ENCODE data around the gene IFT172.
"Not testable (repeated sequence)": the region's sequence is repeated elsewhere in the genome, so short reads cannot be mapped to it uniquely, and the experiment has no call there.

Gene IFT172, protein sequence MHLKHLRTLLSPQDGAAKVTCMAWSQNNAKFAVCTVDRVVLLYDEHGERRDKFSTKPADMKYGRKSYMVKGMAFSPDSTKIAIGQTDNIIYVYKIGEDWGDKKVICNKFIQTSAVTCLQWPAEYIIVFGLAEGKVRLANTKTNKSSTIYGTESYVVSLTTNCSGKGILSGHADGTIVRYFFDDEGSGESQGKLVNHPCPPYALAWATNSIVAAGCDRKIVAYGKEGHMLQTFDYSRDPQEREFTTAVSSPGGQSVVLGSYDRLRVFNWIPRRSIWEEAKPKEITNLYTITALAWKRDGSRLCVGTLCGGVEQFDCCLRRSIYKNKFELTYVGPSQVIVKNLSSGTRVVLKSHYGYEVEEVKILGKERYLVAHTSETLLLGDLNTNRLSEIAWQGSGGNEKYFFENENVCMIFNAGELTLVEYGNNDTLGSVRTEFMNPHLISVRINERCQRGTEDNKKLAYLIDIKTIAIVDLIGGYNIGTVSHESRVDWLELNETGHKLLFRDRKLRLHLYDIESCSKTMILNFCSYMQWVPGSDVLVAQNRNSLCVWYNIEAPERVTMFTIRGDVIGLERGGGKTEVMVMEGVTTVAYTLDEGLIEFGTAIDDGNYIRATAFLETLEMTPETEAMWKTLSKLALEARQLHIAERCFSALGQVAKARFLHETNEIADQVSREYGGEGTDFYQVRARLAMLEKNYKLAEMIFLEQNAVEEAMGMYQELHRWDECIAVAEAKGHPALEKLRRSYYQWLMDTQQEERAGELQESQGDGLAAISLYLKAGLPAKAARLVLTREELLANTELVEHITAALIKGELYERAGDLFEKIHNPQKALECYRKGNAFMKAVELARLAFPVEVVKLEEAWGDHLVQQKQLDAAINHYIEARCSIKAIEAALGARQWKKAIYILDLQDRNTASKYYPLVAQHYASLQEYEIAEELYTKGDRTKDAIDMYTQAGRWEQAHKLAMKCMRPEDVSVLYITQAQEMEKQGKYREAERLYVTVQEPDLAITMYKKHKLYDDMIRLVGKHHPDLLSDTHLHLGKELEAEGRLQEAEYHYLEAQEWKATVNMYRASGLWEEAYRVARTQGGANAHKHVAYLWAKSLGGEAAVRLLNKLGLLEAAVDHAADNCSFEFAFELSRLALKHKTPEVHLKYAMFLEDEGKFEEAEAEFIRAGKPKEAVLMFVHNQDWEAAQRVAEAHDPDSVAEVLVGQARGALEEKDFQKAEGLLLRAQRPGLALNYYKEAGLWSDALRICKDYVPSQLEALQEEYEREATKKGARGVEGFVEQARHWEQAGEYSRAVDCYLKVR (N-terminal part only)
- 11.5 to 18.1 reads per million in 2 experiments for total RNA-seq

DNA sequence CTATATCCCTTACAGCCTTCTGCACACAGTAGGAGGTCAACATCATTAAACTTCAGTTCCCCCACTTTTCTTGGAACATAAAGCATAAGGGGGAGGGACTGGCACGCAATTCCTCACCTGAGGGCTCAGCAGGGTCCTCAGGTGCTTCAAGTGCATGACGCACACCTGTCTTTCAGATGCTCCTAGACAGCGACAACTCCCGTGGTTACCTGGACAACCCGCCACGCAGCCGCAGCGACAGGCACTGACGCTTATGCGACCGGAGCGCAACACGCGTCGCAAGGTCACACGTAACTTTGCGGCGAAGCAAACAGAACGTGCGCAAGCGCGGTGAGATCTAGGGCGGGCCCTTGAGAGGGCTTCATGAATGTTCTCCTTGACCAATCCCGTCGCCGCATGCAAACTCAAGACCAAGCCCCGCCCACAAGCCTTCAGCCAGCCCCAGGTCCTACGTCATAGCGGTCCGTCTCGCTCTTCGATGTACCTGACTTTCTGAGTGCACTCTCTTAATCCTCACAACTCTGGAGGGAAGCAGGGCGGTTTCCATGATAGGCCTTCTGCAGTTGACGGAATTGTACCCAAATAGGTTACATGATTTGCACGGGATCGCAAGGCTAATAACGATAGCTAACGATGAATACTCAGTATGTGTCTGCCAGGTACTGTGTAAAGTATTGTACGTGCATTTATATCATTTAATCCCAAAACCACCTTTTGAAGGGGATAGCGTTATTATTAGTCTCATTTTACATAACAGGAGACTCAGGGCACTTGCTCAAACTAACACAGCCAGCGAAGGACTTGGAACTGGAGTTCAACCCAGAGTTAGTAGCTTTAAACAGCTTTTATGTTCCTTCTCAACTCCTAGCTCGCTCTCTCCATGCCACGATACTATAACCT lies at the start of gene IFT172:
Gene IFT172, minus strand, starts transcription at position 246 of the 900 bp plus-strand sequence. Its CDS starts 90 bp downstream, at position 156.
- peak; percentile 99 for DNase-seq (ENCODE audit: low read depth)

DNA sequence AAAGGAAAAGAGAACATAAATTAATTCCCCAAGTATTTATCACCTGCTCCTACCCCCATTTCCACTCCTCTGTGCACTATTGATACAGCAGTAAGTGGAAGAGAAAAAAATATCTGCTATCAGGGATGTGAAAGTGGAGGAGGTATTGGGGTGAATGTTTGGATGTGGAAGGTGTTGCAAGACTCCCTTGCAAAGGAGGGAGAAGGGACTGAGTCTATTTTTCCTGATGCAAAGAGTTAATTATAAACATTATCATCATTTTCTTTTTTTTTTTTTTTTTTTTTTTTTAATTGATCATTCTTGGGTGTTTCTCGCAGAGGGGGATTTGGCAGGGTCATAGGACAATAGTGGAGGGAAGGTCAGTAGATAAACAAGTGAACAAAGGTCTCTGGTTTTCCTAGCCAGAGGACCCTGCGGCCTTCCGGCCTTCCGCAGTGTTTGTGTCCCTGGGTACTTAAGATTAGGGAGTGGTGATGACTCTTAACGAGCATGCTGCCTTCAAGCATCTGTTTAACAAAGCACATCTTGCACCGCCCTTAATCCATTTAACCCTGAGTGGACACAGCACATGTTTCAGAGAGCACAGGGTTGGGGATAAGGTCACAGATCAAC lies 49.4 kb upstream of the IFT172 start:
- DNase-seq (ENCODE audit: low read depth) = not testable (repeated sequence)

DNA sequence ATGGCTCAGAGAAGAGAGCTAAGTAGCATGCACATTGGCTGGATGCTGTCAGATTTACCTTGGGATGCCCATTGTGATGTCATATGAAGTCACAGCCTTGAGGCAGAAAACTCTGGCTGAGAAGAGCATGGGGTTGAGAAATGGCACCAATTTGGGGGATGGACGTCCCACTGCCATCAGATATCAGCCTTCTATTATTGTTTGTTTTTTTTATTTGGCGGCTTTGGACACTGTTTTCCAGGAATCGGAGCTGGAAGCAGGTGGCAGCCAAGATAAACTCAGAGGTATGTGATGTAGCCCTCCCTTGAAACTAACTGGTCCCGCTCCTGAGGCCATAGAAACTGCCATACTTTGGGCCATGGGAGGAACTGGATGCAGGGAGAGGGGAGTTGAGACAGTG lies 47.7 kb upstream of the IFT172 start:
- no peak for DNase-seq (ENCODE audit: low read depth)

DNA sequence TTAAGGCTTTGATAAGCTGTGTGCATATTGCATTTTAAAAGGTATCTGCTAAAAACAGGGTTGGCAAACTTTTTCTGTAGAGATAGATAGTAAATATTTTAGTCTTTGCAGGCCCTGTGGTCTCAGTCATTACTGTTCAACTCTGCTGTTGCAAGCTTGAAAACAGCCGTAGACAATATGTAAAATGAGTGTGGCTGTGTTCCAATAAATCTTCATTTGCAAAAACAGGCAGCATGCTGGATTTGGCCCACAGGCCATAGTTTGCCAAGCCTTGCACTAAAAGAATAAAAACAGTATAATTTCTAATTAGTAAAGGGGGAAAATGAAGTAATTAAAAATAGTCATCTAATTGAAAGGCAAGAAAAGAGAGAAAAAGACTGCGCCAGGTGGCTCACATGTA lies 42.4 kb upstream of the IFT172 start:
- no peak for DNase-seq (ENCODE audit: low read depth)

DNA sequence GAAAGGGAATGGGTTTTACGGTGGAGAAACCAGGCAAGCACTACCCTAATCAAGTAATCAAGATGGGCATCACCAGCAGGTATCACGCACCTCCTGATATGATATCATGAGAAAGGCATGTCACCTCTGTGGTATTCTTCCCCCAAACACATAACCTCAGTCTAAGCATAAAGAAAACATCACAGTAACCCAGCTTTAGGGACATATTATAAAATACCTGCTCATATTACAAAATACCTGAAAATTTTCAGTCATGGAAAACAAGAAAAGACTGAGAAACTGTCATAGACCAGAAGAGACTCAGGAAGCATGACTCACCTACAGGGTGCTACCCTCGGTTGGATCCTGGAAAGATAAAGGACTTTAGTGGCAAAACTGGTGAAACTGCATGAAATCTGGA lies 37.6 kb upstream of the IFT172 start:
- DNase-seq (ENCODE audit: low read depth) = no peak

DNA sequence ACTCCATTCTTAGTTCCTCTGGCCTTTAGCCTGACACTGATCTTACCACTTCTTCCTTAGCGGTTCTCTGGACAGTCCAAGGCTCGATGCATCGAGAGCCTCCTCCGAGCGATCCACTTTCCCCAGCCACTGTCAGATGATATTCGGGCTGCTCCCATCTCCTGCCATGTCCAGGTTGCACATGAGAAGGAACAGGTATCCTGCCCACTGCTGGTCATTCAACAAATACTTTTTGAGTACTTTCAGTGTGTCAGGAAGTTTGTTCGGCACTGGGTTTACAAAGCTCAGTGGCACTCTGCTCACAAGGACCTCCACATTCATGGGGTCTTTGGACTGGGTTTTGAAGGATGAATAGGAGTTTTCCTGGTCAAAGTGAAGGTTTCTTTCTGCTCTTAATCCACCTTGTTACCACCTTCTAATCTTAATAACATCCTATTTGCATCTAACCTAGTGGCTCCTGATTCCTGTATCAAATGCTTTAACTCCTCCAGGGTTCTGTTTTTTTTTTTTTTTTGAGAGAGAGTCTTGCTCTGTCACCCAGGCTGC lies 32.9 kb upstream of the IFT172 start:
- DNase-seq (ENCODE audit: low read depth) = no peak

DNA sequence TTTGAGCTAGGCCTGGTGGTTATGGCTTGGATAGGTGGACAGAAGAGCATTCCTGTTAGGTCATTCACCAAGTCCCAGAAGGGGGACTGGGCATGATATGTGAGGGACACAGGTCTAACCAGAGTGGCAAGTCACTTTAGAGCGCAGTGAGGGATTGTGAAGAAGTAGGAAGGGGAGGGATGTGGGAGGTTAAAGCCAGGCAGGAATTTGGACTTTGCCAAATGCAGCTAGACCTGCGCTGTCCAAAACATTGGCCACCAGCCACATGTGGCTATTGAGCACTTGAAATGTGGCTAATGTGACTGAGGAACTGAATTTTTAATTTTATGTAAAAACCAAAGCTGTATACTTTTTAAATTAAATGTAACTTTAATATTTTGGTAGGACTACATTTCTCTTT lies 30.8 kb upstream of the IFT172 start:
- no peak for DNase-seq (ENCODE audit: low read depth)

DNA sequence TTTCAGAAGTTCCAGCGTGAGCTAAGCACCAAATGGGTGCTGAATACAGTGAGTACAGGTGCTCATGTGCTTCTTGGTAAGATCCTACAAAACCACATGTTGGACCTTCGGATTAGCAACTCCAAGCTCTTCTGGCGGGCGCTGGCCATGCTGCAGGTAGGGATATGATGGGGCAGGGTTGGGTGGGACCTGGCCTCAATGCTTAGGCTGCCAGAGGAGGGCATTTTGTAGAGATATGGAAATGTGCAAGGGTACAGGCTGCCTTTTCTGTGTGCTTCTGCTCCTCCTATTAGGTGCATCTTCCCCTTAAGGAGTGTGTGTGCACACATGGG lies 29.2 kb upstream of the IFT172 start:
- DNase-seq (ENCODE audit: low read depth) = no peak

DNA sequence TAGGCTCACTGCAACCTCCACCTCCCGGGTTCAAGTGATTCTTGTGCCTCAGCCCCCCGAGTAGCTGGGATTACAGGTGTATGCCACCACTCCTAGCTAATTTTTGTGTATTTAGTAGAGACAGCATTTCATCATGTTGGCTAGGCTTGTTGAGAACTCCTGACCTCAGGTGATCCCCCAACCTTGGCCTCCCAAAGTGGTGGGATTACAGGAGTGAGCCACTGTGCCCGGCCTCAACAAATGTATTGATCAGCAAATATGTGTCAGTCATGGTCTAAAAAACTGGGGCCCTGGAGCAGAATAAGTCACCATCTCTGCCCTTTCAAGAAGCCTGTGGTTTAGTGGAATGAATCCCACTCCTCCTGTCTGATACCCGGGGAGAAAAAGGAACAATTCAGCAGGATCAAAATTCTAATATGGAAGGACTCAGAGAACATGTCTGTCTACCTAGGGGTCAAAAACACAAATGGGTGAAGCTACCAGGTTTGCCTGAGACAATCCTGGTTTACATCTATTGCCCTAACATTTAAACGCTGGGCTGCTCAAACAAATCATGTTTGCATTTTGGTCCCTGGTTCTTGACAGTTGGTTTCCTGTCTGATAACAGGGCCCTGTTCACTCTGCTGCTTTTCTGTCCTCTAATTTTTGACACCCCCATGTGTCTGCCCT lies 28.7 kb upstream of the IFT172 start:
- no peak for DNase-seq (ENCODE audit: low read depth)

DNA sequence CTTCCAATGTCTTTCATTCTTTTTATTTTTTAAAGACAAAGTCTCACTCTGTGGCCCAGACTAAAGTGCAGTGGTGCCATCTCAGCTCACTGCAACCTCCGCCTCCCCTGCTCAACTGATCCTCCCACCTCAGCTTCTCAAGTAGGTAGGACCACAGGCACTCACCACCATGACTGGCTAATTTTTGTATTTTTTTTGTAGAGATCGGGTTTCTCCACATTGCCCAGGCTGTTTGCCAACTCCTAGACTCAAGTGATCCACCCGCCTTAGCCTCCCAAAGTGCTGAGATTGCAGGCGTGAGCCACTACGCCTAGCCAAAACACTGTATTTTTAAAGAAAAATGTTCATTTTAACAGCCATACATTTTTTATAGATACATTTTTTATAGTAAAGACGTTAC lies 19.8 kb upstream of the IFT172 start:
- no peak for DNase-seq (ENCODE audit: low read depth)

DNA sequence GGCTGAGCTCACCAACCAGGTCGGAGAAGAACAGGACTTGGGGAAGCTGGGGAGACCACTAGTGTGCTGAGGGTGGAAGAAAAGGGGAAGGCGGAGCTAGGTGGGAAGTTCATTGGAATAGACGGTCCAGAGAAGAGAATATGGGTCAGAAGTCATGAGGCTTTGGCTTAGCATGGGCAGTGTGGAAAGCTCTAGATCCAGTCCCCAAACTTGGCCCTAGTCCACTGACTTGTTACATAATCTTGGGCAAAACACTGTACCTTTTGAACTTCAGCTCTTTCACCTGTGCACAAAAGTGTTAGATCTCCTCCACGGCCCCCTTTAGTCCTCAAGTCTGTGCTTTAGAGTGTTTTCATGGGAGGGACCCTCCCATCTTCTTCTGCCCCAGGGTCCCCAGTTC lies 17.8 kb upstream of the IFT172 start:
- DNase-seq (ENCODE audit: low read depth) = no peak

DNA sequence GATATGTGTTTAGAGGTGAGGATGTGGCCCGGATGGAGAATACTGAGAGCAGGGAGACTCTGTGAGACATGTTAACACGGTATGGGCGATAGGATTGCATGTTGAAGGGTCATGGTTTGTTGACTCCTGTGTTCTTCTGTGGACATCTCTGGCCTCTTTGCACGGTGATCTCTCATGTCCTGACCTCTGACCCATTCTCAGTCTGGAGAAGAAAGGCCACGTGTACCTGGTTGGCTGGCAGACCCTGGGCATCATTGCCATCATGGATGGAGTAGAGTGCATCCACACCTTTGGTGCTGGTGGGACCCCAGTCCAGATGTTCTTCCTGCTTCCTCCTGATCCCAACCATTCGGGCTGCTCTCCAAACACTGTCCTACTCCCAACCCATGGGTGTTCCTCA lies 17.0 kb upstream of the IFT172 start:
- DNase-seq (ENCODE audit: low read depth) = no peak

DNA sequence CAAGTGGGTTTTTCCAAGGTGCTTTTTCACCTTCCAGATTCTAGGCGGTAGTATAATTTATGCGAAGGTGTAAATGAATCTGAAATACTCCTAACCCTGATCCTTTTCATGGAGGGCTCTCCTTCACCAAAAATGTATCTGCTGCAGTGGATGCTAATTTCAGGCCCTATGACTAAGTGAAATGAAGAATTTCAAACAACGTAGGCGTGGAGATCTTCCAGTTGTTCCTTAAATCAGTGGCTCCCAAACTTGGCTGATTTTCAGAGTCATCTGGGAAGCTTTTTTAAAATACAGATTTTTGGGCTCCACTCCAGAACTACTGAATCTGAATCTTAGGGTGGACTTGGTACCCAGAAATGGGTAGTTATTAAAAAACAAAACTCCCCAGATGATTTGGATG lies 12.6 kb upstream of the IFT172 start:
- DNase-seq (ENCODE audit: low read depth) = no peak

DNA sequence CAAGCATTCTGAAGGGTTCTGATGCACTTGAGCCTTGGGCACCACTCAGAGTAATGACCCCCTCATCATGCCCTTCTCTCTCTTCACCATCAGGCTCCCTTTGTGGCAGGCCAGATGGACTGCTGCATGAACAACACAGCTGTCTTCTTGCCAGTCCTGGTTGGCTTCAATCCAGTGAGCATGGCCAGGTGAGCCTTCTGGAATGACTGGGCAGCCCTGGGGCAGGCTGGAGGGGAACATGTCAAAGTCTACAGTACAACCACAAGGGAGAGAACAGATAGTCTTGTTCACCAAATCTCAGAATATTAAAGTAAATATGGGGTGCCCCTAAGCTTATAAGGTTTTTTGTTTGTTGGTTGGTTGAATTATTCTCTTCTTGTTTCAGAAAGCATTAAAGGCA lies 11.5 kb upstream of the IFT172 start:
- no peak for DNase-seq (ENCODE audit: low read depth)

DNA sequence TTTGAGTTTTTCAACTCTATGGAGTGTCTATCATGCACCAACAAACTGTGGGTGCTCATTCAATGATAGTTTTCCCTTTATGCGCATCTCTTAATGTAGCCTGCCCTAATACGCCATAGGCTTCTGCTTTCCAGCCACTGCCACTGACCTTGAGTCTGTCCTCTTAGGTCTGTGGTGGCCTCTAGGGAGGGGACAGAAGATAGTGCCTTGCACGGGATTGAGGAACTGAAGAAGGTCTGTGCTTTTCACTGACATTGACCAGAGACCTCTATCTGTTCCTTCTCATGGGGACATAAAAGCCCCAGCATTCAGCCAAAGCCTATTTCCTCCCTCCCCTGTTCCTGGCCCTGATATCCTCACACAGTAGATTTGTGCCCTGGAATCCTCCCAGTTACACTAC lies 9.4 kb upstream of the IFT172 start:
- DNase-seq (ENCODE audit: low read depth) = no peak

DNA sequence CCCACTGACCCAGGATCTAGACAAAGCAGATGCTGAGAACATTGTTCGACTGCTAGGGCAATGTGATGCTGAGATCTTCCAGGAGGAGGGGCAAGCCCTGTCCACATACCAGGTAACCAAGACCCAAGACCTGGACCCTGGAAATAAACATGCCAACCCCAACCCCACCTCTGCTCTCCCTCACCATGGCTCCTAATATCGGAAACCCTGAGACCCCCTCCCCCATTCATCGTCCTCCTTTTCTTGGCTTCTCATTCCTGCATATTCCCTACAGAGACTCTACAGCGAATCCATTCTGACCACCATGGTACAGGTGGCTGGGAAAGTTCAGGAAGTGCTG lies 7.7 kb upstream of the IFT172 start:
- DNase-seq (ENCODE audit: low read depth) = no peak

DNA sequence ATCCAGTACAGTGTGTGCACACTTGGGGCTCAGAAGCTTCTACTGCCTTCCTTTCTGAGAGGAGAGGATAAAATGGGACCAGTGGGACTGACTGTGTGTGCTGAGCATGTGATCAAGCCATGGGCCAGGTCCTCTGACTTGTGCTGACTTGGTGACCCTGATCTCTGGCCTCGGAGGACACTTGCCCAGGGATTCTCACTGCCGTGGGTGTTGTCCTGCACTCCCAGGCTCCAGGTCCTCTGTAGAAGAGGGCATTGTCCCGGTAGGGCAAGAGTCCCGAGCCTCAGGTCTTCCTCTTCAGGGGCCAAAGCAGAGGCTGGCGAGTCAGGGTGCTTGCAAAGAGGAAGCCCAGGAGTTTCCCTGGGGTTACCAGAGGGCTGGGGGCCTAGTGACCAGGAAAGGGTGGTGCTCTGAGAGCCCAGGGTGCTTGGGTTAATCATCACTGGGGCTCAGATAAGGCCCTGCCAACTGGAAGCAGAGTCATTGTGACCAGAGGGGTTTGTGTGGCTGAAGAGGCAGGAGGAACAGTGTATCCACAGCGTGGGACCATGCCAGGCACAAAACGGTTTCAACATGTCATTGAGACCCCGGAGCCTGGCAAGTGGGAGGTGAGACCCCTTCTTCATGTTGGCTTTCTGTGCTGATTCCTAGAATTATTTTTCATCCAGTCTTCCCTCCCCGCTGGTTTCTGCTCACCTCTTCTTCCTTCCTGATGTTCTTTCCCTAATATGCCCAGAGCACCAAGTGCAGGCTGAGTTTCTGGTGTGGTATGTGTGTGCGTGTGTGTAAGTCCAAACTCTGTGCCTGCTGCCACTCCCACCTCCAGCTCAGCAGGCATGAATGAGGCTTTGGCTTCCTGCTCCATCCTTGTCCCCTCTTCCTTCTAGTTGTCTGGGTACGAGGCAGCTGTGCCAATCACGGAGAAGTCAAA lies 7.1 kb upstream of the IFT172 start, which contains the start of gene GCKR:
Gene GCKR, plus strand, starts transcription at position 483 of the 931 bp plus-strand sequence. Its CDS starts 66 bp downstream, at position 549.
- DNase-seq (ENCODE audit: low read depth) = no peak

DNA sequence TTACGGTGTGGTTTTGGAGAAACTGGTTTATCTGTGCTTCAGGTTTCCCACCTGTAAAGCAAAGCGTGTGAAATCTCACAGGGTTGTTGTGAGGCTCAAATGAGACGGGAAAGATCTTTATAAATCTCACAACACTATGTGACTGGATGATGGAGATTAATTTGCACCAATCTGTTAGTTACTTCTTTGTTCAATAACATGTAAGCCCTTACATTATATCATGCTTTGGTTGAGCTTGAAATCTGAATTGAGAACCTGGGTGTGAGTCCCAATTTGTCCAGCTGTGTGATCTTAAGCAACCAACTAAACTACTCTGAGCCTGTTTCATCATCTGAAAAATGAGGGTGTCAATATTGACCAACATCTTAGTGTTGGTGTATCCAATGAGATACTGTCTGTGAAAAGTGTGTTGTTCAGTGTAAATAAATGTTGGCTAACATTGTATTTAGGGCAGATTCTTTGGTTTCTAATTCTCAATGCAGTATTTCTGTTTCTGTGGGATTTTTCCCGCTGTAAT lies 6.4 kb upstream of the IFT172 start:
- DNase-seq (ENCODE audit: low read depth) = no peak

Measured in T follicular helper cell (primary cell).